22Rv1 (cell line): ENCODE measurements around the gene DPH7.
A peak's percentile ranks its signal among the peaks of the same experiment; 100 is the strongest.
"Not testable (repeated sequence)": the region's sequence is repeated elsewhere in the genome, so short reads cannot be mapped to it uniquely, and the experiment has no call there.

Experiments
- H3K27ac ChIP-seq: fragments of 450-650 bp; 2 replicates; pipeline ENCODE4 v1.5.1; 2017
- ZFX ChIP-seq: fragments of 450-650 bp; IDR thresholded peaks from 2 replicates; pipeline ENCODE4 v1.6.1; 2017; ENCODE audit warnings: antibody characterized with exemption, borderline replicate concordance
- TF ChIP-seq, protein P1 (sequence below): fragments of 450-650 bp; IDR thresholded peaks from 2 replicates; pipeline ENCODE4 v1.5.1; 2017; ENCODE audit warnings: mild to moderate bottlenecking

The DPH7 gene

DNA sequence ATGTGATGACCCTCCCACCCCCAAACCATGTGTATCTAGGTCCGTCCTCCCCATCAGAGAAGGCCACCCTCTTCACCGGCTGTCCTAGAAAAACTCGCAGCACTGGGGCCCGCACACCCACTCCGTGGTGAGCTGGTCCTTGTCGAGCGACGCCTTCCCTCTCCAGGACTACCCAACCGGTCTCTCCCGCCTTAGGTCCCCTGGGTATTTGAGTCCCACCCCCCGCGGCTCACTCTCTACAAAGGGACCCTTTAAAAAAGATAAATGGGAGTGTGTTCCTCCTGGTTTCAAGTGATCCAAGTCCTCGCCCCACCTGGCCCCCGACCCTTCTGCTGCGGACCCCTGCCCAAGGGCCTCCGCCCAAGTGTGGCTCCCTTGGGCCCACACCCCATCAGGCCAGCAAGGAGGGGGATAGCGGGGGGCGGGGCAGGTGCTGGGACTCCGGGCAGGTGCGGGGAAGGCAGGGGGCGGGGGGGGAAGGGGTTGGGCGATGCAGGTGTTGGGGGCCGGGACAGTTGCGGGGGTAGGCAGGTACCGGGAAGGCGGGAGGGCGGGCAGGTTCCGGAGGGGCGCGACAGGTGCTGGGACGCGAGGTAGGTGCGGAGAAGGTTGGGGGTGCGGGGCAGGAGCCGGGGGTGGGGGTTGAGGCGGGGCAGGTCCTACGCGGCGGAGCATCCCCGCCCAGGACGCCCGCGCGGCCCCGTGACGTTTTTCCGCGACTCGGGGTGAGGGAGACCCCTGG is 25.8 kb upstream of the DPH7 start:
- H3K27ac ChIP-seq = no peak overlapping the region
- TF ChIP-seq ZFX = no peak
- TF ChIP-seq, protein P1, sequence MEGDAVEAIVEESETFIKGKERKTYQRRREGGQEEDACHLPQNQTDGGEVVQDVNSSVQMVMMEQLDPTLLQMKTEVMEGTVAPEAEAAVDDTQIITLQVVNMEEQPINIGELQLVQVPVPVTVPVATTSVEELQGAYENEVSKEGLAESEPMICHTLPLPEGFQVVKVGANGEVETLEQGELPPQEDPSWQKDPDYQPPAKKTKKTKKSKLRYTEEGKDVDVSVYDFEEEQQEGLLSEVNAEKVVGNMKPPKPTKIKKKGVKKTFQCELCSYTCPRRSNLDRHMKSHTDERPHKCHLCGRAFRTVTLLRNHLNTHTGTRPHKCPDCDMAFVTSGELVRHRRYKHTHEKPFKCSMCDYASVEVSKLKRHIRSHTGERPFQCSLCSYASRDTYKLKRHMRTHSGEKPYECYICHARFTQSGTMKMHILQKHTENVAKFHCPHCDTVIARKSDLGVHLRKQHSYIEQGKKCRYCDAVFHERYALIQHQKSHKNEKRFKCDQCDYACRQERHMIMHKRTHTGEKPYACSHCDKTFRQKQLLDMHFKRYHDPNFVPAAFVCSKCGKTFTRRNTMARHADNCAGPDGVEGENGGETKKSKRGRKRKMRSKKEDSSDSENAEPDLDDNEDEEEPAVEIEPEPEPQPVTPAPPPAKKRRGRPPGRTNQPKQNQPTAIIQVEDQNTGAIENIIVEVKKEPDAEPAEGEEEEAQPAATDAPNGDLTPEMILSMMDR = no peak

DNA sequence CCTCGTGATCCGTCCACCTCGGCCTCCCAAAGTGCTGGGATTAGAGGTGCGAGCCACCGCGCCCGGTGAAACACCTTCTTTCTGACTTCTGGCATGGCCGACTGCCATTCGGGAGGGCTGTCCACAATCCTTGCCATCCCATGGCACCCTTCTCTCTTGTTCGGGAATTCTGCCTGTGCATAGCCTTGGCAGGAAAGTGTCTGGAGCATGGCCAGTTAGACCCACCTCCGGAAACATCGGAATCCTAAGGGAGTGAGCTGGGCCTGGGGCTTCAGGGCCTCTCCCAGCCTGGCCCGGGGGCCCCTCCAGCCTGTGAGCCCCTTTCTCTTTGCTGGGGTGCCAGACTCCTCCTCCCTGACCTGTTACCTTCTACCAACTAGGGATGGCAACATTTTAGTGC is 25.2 kb upstream of the DPH7 start:
- peak overlapping the region; percentile 40 for H3K27ac ChIP-seq
- TF ChIP-seq ZFX = no peak
- TF ChIP-seq, protein P1 = no peak

DNA sequence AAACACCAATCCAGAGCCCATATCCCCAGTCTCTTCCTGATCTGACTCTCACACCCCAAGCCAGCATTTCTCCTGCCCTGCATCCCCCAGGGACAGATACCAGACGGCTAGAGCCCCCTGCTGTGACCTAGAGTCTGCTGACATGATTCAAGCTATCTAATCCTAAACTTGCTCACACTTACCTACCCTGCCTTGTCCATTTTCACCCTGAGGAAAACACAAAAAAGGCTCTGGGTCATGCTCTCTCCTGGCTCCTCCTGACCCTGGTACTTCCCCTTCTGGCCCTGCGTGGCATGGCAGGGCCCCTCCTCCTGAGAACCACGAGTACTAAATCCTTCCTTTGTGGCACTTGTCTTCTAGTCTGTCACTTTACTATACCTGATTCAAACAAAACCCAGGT is 23.9 kb upstream of the DPH7 start:
- H3K27ac ChIP-seq = peak overlapping the region; percentile 40
- TF ChIP-seq, protein P1 = no peak
- TF ChIP-seq ZFX = no peak

DNA sequence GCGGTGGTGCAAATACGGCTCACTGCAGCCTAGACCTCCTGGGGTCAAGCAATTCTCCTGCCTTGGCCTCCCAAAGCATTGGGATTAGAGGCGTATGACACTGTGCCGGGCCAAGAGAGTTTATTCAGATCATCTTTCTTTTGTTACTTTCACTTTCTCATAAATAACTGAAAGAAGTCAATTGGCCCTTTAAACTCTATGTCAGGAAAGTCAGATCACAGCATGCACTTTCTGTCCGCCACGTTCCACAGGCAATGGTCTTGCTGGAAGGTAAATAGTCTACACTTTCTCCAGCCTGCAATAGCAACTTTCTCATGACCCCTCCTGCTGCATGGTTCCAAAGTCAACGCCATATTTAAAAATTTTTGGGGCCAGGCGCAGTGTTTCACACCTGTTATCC is 20.2 kb upstream of the DPH7 start:
- H3K27ac ChIP-seq = no peak overlapping the region
- no peak for TF ChIP-seq ZFX

DNA sequence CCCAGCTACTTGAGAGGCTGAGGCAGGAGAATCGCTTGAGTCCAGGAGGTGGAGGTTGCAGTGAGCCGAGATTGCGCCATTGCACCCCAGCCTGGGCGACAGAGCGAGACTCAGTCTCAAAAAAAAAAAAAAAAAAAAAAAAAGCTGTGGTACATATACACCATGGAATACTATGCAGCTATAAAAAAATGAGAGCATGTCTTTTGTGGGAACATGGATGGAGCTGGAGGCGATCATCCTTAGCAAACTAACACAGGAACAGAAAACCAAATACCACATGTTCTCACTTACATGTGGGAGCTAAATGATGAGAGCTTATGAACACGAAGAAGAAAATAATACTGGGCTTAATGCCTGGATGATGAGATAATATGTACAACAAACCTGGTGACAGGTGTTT is 17.9 kb upstream of the DPH7 start:
- H3K27ac ChIP-seq = not testable (repeated sequence)

DNA sequence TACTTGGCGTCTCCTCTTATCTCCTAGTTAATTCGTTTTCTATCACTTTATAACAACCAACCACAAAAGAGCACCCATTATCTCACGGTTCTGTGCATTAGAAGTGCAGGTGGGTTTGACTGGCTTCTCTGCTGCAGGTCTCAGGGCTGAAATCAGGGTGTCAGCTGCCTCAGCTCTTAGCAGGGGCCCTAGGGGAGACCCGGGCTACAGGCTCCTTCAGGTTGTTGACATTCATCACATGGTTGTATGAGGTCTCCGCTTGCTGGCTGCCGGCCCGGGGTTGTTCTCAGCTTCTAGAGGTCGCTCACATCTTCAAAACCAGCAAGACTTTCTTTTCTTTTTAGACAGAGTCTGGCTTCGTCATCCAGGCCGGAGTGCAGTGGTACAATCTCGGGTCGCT is 14.5 kb upstream of the DPH7 start:
- H3K27ac ChIP-seq = no peak overlapping the region
- TF ChIP-seq, protein P1 = no peak
- no peak for TF ChIP-seq ZFX

DNA sequence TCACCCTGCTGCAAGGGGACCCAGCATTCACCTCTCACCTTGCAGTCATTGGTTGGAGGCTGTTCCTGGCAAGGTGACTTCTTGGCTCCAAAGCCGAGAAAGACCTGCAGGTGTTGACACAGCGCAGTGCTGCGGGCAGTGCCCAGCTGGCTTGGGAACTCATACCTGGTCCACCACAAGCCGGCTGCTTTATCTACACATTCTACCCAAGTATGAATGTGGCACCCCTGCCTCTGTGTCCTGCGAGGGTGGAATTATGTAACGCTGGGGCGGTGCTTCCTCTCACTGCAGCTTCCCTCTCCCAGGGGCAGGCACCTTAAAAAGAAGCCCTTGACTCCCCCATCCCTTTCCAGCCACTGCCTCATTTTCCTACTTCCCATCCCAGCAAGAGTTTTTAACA is 14.0 kb upstream of the DPH7 start:
- TF ChIP-seq ZFX = no peak
- TF ChIP-seq, protein P1 = no peak
- H3K27ac ChIP-seq = no peak overlapping the region

DNA sequence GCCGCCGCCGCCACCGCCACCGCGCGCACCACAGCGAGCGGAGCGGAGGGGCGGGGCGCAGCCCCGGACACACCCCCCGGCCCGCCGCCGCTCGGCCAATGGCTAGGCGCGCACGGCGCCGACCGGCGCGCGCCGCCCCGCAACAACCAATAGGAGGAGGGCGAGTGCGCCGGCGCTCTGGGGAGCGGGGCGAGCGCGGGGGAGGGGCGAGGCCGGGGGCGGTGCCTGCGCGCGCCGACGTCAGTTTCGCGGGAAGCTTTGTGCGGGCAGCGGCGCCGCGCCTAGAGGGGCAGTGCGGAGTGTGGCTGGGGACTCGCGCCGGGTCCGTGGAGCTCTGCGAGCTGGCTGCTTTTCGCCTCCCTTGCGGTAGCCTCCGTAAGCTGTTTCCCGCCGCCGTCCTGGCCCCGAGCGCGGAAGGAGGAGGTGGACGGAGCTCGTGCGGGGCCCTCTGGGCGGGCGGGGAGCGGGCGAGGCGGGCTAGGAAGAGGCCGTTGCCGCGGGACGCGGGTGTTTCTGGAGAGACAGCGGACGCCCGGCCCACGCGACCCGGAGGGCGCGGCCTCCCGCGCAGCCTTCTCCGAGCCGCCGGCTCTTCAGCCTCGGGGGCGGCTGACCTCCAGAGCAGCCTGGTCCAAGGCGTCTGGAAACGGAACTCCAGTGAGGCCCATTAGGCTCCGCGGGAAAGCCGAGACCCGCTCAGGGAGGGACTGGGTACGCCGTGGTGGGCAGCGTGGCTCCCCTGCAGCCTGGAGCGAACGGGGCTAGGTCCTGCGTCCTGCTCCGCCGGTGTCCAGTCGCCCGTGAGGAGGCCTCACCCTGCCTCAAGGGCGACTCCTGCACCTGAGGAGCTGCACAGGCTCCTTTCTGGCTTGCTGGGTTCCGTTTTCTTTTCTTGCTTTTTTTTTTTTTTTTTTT is 12.0 kb upstream of the DPH7 start, which contains the start of gene ZMYND19:
TSS of gene ZMYND19 (minus strand) at position 44 of the 915 bp plus-strand sequence. CDS start 249 bp downstream, outside the sequence.
- TF ChIP-seq, protein P1 = peak; percentile 24; the same call in 1 of the 2 replicates
- no peak for TF ChIP-seq ZFX
- H3K27ac ChIP-seq = peak within 1 kb of the TSS; percentile 67
